ENCODE results near the gene HNRNPA2B1. TPM values are rescaled to one million over a fixed set of nuclear protein-coding genes. Genes with fewer than 3 reads are reported as not detected.
A peak's percentile ranks its signal among the peaks of the same experiment; 100 is the strongest.
"Not testable (repeated sequence)": the region's sequence is repeated elsewhere in the genome, so short reads cannot be mapped to it uniquely, and the experiment has no call there.

HNRNPA2B1 gene
- polyA plus RNA-seq, 1 of the 3 experiments (the other 2 are of a cell fraction), result 483 TPM

DNA sequence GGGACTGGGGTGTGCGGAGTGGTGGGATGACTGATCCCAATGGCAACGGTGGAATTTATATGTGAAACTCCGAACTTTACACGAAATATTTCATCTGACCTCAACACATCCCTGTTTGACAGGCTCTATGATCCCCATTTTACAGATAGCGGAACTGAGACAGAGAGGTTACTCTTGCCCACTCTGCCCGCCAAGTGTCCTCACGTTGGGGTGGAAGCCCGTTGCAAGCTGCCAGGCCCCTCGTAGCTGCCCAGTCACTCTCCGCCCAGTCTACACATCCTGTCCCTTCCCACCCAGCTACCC is 48.9 kb downstream of the HNRNPA2B1 start:
- ChIA-PET POLR2A (interaction anchor here (0.8 to 2.1 kb wide), 4 partner anchors 9 to 214 kb away, joined by 3 to 7 read pairs (median 5); partner anchors contain the start of genes CBX3 and HNRNPA2B1), CTCF (interaction anchor here (0.6 to 2.0 kb wide), 11 partner anchors 13 to 256 kb away, joined by 3 to 8 read pairs (median 4); partner anchors contain the start of gene HNRNPA2B1)
- H4K20me1 ChIP-seq (ENCODE audit: insufficient read depth), result no peaks in the 10 kb centered on the region
- no peak for DNase-seq
- peak overlapping the region; percentile 83; the same call in 1 of the 2 replicates for H3K4me2 ChIP-seq
- 69% methylated on average over 10 of the region's 10 CpGs for WGBS (ENCODE audit: low lambda C conversion rate)
- peaks cover 18% of the 10 kb centered on the region for H3F3A ChIP-seq (replicated peaks; ENCODE audit: insufficient read depth)
- peaks cover 24% of the 10 kb centered on the region; the same call in 1 of the 2 replicates for H3K79me2 ChIP-seq (ENCODE audit: insufficient read depth)
- no peaks in the 10 kb centered on the region for H3K36me3 ChIP-seq (replicated peaks in 1 of 2; ENCODE audit: control insufficient read depth in 1 of 2, insufficient read depth in 2 of 2, low read length in 1 of 2)
- H3K4me3 ChIP-seq (ENCODE audit: low read depth in 2 of 2, low read length in 1 of 2), result peak overlapping the region; percentile 65 to 75
- no peaks in the 10 kb centered on the region for H3K9me2 ChIP-seq
- H3K9me3 ChIP-seq, result no peaks in the 10 kb centered on the region
- peak overlapping the region in 1 of 2 experiments; percentile 20; a peak in 1 of 4 replicates for H3K27ac ChIP-seq (ENCODE audit: low read depth in 2 of 2, low read length in 1 of 2)
- peaks cover 16 to 21% of the 10 kb centered on the region in 2 experiments; a peak in 3 of 4 replicates for H3K4me1 ChIP-seq (ENCODE audit: control insufficient read depth in 1 of 2, insufficient read depth in 2 of 2, low read depth in 1 of 2, low read length in 1 of 2)
- no peak overlapping the region for H3K9ac ChIP-seq
- TF ChIP-seq GATA2 (CRISPR knock-in tag; IDR thresholded peaks at IDR 0.05) (no peak), TCF12 (IDR thresholded peaks at IDR 0.05) (no peak), RCOR1 (IDR thresholded peaks at IDR 0.05; ENCODE audit: low read length) (0 out of 2 replicates have a peak, but pooled peaks have one; percentile 8)
- TF ChIP-seq, protein P1, sequence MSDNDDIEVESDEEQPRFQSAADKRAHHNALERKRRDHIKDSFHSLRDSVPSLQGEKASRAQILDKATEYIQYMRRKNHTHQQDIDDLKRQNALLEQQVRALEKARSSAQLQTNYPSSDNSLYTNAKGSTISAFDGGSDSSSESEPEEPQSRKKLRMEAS (IDR thresholded peaks at IDR 0.05; ENCODE audit: low read depth), result no peak
- no peaks in the 10 kb centered on the region for H3K27me3 ChIP-seq (ENCODE audit: insufficient read depth)
- peak overlapping the region; percentile 90 for H2AFZ ChIP-seq (ENCODE audit: low read depth)

DNA sequence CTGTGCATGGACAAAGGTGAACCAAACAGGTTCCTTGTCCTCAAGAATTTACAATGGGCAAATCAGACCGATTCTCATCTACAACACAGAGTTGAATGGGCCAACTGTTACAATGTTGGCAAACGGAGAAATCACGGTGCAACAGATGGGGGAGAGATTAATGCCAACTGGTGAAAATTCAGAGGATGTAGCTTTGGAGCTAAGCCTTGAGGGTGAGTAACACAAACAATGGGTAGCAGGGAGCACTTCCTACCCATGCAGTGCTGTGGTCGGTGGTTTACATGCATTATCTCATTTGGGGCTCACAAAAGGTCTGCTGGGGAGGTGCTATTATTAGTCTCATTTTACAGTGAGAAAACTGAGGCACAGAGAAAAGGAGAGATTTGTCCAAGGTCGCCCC is 49.5 kb downstream of the HNRNPA2B1 start:
- no peaks in the 10 kb centered on the region for H3K9me2 ChIP-seq
- no peak overlapping the region for H3K4me3 ChIP-seq (ENCODE audit: low read depth in 2 of 2, low read length in 1 of 2)
- no peaks in the 10 kb centered on the region for H3K9me3 ChIP-seq
- H3K36me3 ChIP-seq (replicated peaks in 1 of 2; ENCODE audit: control insufficient read depth in 1 of 2, insufficient read depth in 2 of 2, low read length in 1 of 2), result no peaks in the 10 kb centered on the region
- peaks cover 16 to 19% of the 10 kb centered on the region in 2 experiments; a peak in 3 of 4 replicates for H3K4me1 ChIP-seq (ENCODE audit: control insufficient read depth in 1 of 2, insufficient read depth in 2 of 2, low read depth in 1 of 2, low read length in 1 of 2)
- no peak for DNase-seq
- TF ChIP-seq JUND (IDR thresholded peaks at IDR 0.05) (no peak), RFX5 (IDR thresholded peaks at IDR 0.05; ENCODE audit: low read length) (no peak)
- no peak overlapping the region for H3K4me2 ChIP-seq
- peaks cover 24% of the 10 kb centered on the region; the same call in 1 of the 2 replicates for H3K79me2 ChIP-seq (ENCODE audit: insufficient read depth)
- H3K27me3 ChIP-seq (ENCODE audit: insufficient read depth), result no peaks in the 10 kb centered on the region
- H3K27ac ChIP-seq (ENCODE audit: low read depth in 2 of 2, low read length in 1 of 2), result no peak overlapping the region
- ChIA-PET POLR2A (interaction anchor here (2.1 kb wide), 1 partner anchor 49 kb away, joined by 7 read pairs; the partner anchor contains the start of gene HNRNPA2B1), CTCF (interaction anchor here (0.7 to 2.0 kb wide), 7 partner anchors 20 to 255 kb away, joined by 3 to 8 read pairs (median 4); no protein-coding TSS in a partner anchor)
- 93% methylated on average over 5 of the region's 5 CpGs for WGBS (ENCODE audit: low lambda C conversion rate)
- 0 out of 2 replicates have a peak overlapping the region, but pooled peaks have one; percentile 90 for H2AFZ ChIP-seq (ENCODE audit: low read depth)
- peaks cover 13% of the 10 kb centered on the region for H3F3A ChIP-seq (replicated peaks; ENCODE audit: insufficient read depth)
- no peaks in the 10 kb centered on the region for H4K20me1 ChIP-seq (ENCODE audit: insufficient read depth)
- no peak overlapping the region for H3K9ac ChIP-seq

DNA sequence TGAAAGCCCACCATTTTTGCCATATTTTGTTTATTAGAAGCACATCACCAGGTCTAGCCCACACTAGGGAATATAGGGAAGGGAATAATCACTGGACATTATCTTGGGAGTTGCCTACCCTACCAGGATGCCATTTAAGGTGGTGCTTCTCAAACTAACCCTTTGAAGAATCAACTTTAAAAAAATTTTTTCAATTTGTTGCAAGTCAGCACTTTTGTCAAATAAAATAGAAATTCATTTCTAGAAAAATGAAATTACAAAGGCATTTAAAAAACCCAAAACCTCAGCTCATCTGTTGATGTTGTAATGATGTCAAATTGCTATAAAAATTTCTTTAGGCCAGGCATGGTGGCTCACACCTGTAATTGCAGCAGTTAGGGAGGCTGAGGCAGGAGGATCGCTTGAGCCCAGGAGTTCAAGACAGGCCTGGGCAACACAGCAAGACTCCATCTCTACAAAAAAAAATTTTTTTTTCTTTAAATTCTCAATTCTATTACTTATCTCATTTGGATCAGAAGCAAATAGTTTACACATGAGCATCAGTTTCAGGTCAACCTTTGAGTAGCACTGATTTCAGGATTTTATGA is 51.1 kb downstream of the HNRNPA2B1 start:
- no peaks in the 10 kb centered on the region for H3K9me2 ChIP-seq
- no peak overlapping the region for H3K4me2 ChIP-seq
- CTCF ChIA-PET, result interaction anchor here (1.3 kb wide), 1 partner anchor 60 kb away, joined by 3 read pairs; no protein-coding TSS in a partner anchor
- no peak overlapping the region for H3K27ac ChIP-seq (ENCODE audit: low read depth in 2 of 2, low read length in 1 of 2)
- no peak for DNase-seq
- H4K20me1 ChIP-seq (ENCODE audit: insufficient read depth), result no peaks in the 10 kb centered on the region
- H3K4me3 ChIP-seq (ENCODE audit: low read depth in 2 of 2, low read length in 1 of 2), result no peak overlapping the region
- no peak overlapping the region for H2AFZ ChIP-seq (ENCODE audit: low read depth)
- no peaks in the 10 kb centered on the region for H3K9me3 ChIP-seq
- WGBS (ENCODE audit: low lambda C conversion rate), result 84% methylated on average over 1 of the region's 1 CpG
- no peaks in the 10 kb centered on the region for H3K36me3 ChIP-seq (replicated peaks in 1 of 2; ENCODE audit: control insufficient read depth in 1 of 2, insufficient read depth in 2 of 2, low read length in 1 of 2)
- peaks cover 18% of the 10 kb centered on the region; the same call in 1 of the 2 replicates for H3K79me2 ChIP-seq (ENCODE audit: insufficient read depth)
- POLR2A ChIA-PET, result no interaction called here
- H3F3A ChIP-seq (replicated peaks; ENCODE audit: insufficient read depth), result no peaks in the 10 kb centered on the region
- H3K27me3 ChIP-seq (ENCODE audit: insufficient read depth), result no peaks in the 10 kb centered on the region
- TF ChIP-seq, protein P2, sequence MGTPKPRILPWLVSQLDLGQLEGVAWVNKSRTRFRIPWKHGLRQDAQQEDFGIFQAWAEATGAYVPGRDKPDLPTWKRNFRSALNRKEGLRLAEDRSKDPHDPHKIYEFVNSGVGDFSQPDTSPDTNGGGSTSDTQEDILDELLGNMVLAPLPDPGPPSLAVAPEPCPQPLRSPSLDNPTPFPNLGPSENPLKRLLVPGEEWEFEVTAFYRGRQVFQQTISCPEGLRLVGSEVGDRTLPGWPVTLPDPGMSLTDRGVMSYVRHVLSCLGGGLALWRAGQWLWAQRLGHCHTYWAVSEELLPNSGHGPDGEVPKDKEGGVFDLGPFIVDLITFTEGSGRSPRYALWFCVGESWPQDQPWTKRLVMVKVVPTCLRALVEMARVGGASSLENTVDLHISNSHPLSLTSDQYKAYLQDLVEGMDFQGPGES (IDR thresholded peaks at IDR 0.05; ENCODE audit: low read depth, low read length), result no peak
- TF ChIP-seq EZH2phosphoT487 (IDR thresholded peaks at IDR 0.05; ENCODE audit: borderline replicate concordance, low read depth), result no peak
- TF ChIP-seq RFX5 (IDR thresholded peaks at IDR 0.05; ENCODE audit: low read length), result no peak
- H3K4me1 ChIP-seq (ENCODE audit: control insufficient read depth in 1 of 2, insufficient read depth in 2 of 2, low read depth in 1 of 2, low read length in 1 of 2), result peaks cover 4 to 11% of the 10 kb centered on the region in 2 experiments; a peak in 2 of 4 replicates
- H3K9ac ChIP-seq, result no peak overlapping the region

DNA sequence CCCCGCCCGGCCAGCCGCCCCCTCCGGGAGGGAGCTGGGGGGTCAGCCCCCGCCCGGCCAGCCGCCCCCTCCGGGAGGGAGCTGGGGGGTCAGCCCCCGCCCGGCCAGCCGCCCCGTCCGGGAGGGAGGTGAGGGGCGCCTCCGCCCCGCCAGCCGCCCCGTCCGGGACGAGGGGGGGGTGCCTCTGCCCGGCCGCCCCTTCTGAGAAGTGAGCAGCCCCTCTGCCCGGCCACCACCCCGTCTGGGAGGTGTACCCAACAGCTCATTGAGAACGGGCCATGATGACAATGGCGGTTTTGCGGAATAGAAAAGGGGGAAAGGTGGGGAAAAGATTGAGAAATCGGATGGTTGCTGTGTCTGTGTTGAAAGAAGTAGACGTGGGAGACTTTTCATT is 52.2 kb downstream of the HNRNPA2B1 start:
- H3K4me1 ChIP-seq (ENCODE audit: control insufficient read depth in 1 of 2, insufficient read depth in 2 of 2, low read depth in 1 of 2, low read length in 1 of 2); H3K4me2 ChIP-seq; H3K27me3 ChIP-seq (ENCODE audit: insufficient read depth); DNase-seq; H4K20me1 ChIP-seq (ENCODE audit: insufficient read depth); H3F3A ChIP-seq (replicated peaks; ENCODE audit: insufficient read depth); H3K9me2 ChIP-seq; H3K4me3 ChIP-seq (ENCODE audit: low read depth in 2 of 2, low read length in 1 of 2); H2AFZ ChIP-seq (ENCODE audit: low read depth); CTCF ChIA-PET; H3K27ac ChIP-seq (ENCODE audit: low read depth in 2 of 2, low read length in 1 of 2); H3K9me3 ChIP-seq; POLR2A ChIA-PET; H3K79me2 ChIP-seq (ENCODE audit: insufficient read depth); H3K36me3 ChIP-seq (replicated peaks in 1 of 2; ENCODE audit: control insufficient read depth in 1 of 2, insufficient read depth in 2 of 2, low read length in 1 of 2); H3K9ac ChIP-seq: not testable (repeated sequence)
- WGBS (ENCODE audit: low lambda C conversion rate), result 86% methylated on average over 20 of the region's 29 CpGs
